OCI-LY7 (cell line): Measurements from ENCODE around the gene LRP10. TPM values are rescaled to one million over a fixed set of nuclear protein-coding genes. Genes with fewer than 3 reads are reported as not detected.
A peak's percentile ranks its signal among the peaks of the same experiment; 100 is the strongest.
"Not testable (repeated sequence)": the region's sequence is repeated elsewhere in the genome, so short reads cannot be mapped to it uniquely, and the experiment has no call there.

Experiments used
- BruUV-seq: library from RNA; stranded (reverse); fragments of 400-500 nt; replicated peaks from 2 replicates; lab custom pipeline; 2021; lab: Mats Ljungman, UMichigan
- CTCF ChIA-PET: fragments of 300-600 bp; sonication (Branson Sonifier 250); formaldehyde crosslinking; loops from one replicate; lab custom pipeline; 2022; ENCODE audit warnings: antibody characterized with exemption; ENCODE audit not compliant: unreplicated experiment; lab: Charles Lee
- POLR2A ChIA-PET: fragments of 300-600 bp; sonication (Branson Sonifier 250); formaldehyde crosslinking; loops from one replicate; lab custom pipeline; 2022; ENCODE audit warnings: antibody characterized with exemption; lab: Charles Lee
- DNase-seq: peaks from one replicate; pipeline ENCODE4 v3.0.0-alpha.2; 2015; ENCODE audit warnings: low spot score
- H2AFZ ChIP-seq: fragments of 200-600 bp; sonication (generic), shearing (Covaris generic); 2 replicates; pipeline ENCODE4 v1.6.1; 2014; ENCODE audit warnings: mild to moderate bottlenecking, antibody characterized with exemption, low read length, moderate library complexity
- H3K27ac ChIP-seq: fragments of 200-600 bp; sonication (generic); 2 replicates; pipeline ENCODE4 v1.5.1; 2014; ENCODE audit warnings: mixed run types, low read depth, mild to moderate bottlenecking, moderate library complexity, low read length, inconsistent platforms; ENCODE audit not compliant: poor library complexity, severe bottlenecking
- H3K36me3 ChIP-seq: fragments of 200-600 bp; sonication (generic); 2 replicates; pipeline ENCODE4 v1.6.1; 2014; ENCODE audit warnings: mild to moderate bottlenecking, antibody characterized with exemption, low read length, moderate library complexity, mixed read lengths; ENCODE audit not compliant: insufficient read depth
- H3K4me1 ChIP-seq: fragments of 200-600 bp; sonication (generic); 2 replicates; pipeline ENCODE4 v1.5.1; 2014; ENCODE audit warnings: mild to moderate bottlenecking, low read length; ENCODE audit not compliant: insufficient read depth, poor library complexity, severe bottlenecking
- H3K4me2 ChIP-seq: fragments of 200-600 bp; sonication (generic); 2 replicates; pipeline ENCODE4 v1.6.1; 2014; ENCODE audit warnings: mild to moderate bottlenecking, low read length
- H3K4me3 ChIP-seq: fragments of 200-600 bp; sonication (generic); 2 replicates; pipeline ENCODE4 v1.5.1; 2014; ENCODE audit warnings: mild to moderate bottlenecking, low read depth, low read length; ENCODE audit not compliant: poor library complexity, severe bottlenecking
- H3K79me2 ChIP-seq: fragments of 200-600 bp; sonication (generic); 2 replicates; pipeline ENCODE4 v1.6.1; 2016; ENCODE audit warnings: low read depth, mild to moderate bottlenecking, low read length, moderate library complexity, mixed read lengths; ENCODE audit not compliant: insufficient read depth
- H3K9me2 ChIP-seq: fragments of 200-600 bp; sonication (generic); 2 replicates; pipeline ENCODE4 v1.6.1; 2016; ENCODE audit warnings: mild to moderate bottlenecking, low read length, mixed read lengths; ENCODE audit not compliant: insufficient read depth
- H3K9me3 ChIP-seq: fragments of 200-600 bp; sonication (generic); 2 replicates; pipeline ENCODE4 v1.6.1; 2014; ENCODE audit warnings: mild to moderate bottlenecking, mixed run types, low read length, mixed read lengths
- H4K20me1 ChIP-seq: fragments of 200-600 bp; sonication (generic); 2 replicates; pipeline ENCODE4 v1.6.1; 2014; ENCODE audit warnings: mild to moderate bottlenecking, antibody characterized with exemption, low read length, moderate library complexity, mixed read lengths; ENCODE audit not compliant: insufficient read depth
- CTCF ChIP-seq: fragments of 200-600 bp; sonication (generic); conservative IDR thresholded peaks from 2 replicates; pipeline ENCODE4 v1.5.1; 2014; ENCODE audit warnings: mild to moderate bottlenecking, antibody characterized with exemption, low read length, moderate library complexity, mixed read lengths
- EZH2phosphoT487 ChIP-seq: fragments of 200-600 bp; sonication (generic); IDR thresholded peaks from 2 replicates; pipeline ENCODE4 v1.6.1; 2018; ENCODE audit warnings: low read depth, borderline replicate concordance, mild to moderate bottlenecking, mixed run types, antibody characterized with exemption, low read length, moderate library complexity, mixed read lengths
- intact Hi-C: fragments of 100-400 bp; cut with micrococcal nuclease; formaldehyde crosslinking; loops from one replicate; pipeline ENCODE4 v1.10.0; 2022; ENCODE audit not compliant: unreplicated experiment
- total RNA-seq, 2 experiments: library from RNA; depleted of rRNA in 1 of 2; stranded (reverse); fragments of >200 nt in 1 of 2; shearing (Covaris generic) in 1 of 2; gene quantifications; 2 replicates each; pipeline ENCODE4 v1.2.3, GENCODE V29; 2014 to 2022

The LRP10 gene
- total RNA-seq, 2 experiments from 2014 or later: 25.5 to 55.1 TPM

GRCh38 chr14:22822571-22823098 lies 48.9 kb upstream of the LRP10 start:
- Histone ChIP-seq H3K79me2 (no peaks in the 10 kb centered on the region), H3K4me1 (peaks cover 78% of the 10 kb centered on the region), H3K4me2 (peak overlapping the region; percentile 73), H3K27ac (peak overlapping the region; percentile 82), H3K9me2 (no peaks in the 10 kb centered on the region), H4K20me1 (no peaks in the 10 kb centered on the region), H3K4me3 (peak overlapping the region; percentile 58), H3K36me3 (no peaks in the 10 kb centered on the region), H2AFZ (peak overlapping the region; percentile 84), H3K9me3 (no peaks in the 10 kb centered on the region)
- no peak for TF ChIP-seq EZH2phosphoT487
- peak; percentile 90 for TF ChIP-seq CTCF
- POLR2A ChIA-PET: interaction anchor here (0.7 to 3.7 kb wide), 13 partner anchors 11 to 234 kb away, joined by 3 to 42 read pairs (median 4); partner anchors contain the start of genes DAD1 and OXA1L
- peak; percentile 83 for DNase-seq
- CTCF ChIA-PET: interaction anchor here (0.8 to 1.8 kb wide), 7 partner anchors 11 to 37 kb away, joined by 3 to 15 read pairs (median 4); no protein-coding TSS in a partner anchor
- intact Hi-C loops: loop anchor here (1.0 to 5.0 kb wide), 3 partner anchors 31 to 78 kb away; partner anchors contain the start of gene LRP10
- BruUV-seq: no TSS peak

- H3K4me2 ChIP-seq: peak overlapping the region; percentile 68
- H3K4me1 ChIP-seq: peaks cover 76% of the 10 kb centered on the region
- H3K27ac ChIP-seq: peak overlapping the region; percentile 82
- intact Hi-C loops: loop anchor here (5.0 kb wide), 1 partner anchor 47 kb away; the partner anchor contains the start of gene LRP10
- peak overlapping the region; percentile 35 for H3K4me3 ChIP-seq
- no peaks in the 10 kb centered on the region for H4K20me1 ChIP-seq
- peak overlapping the region; percentile 82 for H2AFZ ChIP-seq
- no TSS peak for BruUV-seq
- H3K79me2 ChIP-seq: peaks cover 2% of the 10 kb centered on the region; the same call in 1 of the 2 replicates
- no peaks in the 10 kb centered on the region for H3K9me2 ChIP-seq
- TF ChIP-seq CTCF: no peak
- no peak for TF ChIP-seq EZH2phosphoT487
- CTCF ChIA-PET: interaction anchor here (1.0 kb wide), 1 partner anchor 28 kb away, joined by 4 read pairs; no protein-coding TSS in a partner anchor
- no peaks in the 10 kb centered on the region for H3K9me3 ChIP-seq
- H3K36me3 ChIP-seq: no peaks in the 10 kb centered on the region
- POLR2A ChIA-PET: interaction anchor here (0.6 to 3.7 kb wide), 12 partner anchors 9 to 332 kb away, joined by 3 to 42 read pairs (median 5); partner anchors contain the start of genes OXA1L and SLC7A7
- DNase-seq: peak; percentile 76
These were observed 46.7 kb upstream of the LRP10 start for GRCh38 chr14:22824711-22825359.

DNA sequence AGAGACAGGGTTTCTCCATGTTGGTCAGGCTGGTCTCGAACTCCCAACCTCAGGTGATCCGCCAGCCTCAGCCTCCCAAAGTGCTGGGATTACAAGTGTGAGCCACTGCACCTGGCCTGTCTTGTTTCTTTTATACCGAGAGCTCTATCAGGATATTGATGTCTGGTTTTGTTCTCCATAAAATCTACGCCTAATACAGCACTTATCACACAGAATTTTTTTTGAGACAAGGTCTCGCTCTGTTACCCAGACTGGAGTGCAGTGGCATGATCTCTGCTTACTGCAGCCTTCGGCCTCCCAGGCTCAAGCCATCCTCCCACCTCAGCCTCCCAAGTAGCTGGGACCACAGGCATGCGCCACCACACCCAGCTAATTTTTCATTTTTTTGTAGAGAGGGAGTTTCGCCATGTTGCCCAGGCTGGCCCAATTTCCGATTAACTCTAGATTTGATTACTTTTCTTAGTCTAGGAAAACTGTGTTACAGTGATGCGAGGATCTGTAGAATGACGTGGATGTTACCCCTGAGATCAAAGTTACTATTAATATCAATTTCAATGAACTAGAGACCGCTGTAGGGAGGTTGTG lies 42.4 kb upstream of the LRP10 start:
- peak overlapping the region; percentile 74 for H3K4me3 ChIP-seq
- CTCF ChIA-PET: not testable (repeated sequence)
- BruUV-seq: TSS peak; percentile 94

More for the DNA sequence above, 42.4 kb upstream of the LRP10 start:
- DNase-seq, intact Hi-C loops, H3K9me3 ChIP-seq, H4K20me1 ChIP-seq, H3K9me2 ChIP-seq: not testable (repeated sequence)
- Histone ChIP-seq H3K79me2 (peaks cover 25% of the 10 kb centered on the region), H3K27ac (peak overlapping the region; percentile 69), H3K36me3 (peaks cover 30% of the 10 kb centered on the region), H3K4me1 (peaks cover 56% of the 10 kb centered on the region), H2AFZ (peak overlapping the region; percentile 76; the same call in 1 of the 2 replicates), H3K4me2 (peak overlapping the region; percentile 93)
- POLR2A ChIA-PET: interaction anchor here (2.1 kb wide), 1 partner anchor 10 kb away, joined by 7 read pairs; no protein-coding TSS in a partner anchor
